ENCODE measurements around the gene IRF2BPL. TPM values are rescaled to one million over a fixed set of nuclear protein-coding genes. Genes with fewer than 3 reads are reported as not detected.
A peak's percentile ranks its signal among the peaks of the same experiment; 100 is the strongest.

Gene IRF2BPL
- total and polyA plus RNA-seq, 9 of the 15 experiments (the other 6 are each of a cell fraction or from before 2014, with no cell fraction given) = 0.52 to 21.6 (median 2.5) TPM

- TF ChIP-seq KHSRP (IDR thresholded peaks at IDR 0.05) (no peak), MITF (IDR thresholded peaks at IDR 0.05) (no peak), EWSR1 (IDR thresholded peaks at IDR 0.05; ENCODE audit: borderline replicate concordance, low read depth, partially characterized antibody) (no peak), BMI1 (IDR thresholded peaks at IDR 0.05; ENCODE audit: low read length) (no peak), ZNF77 (CRISPR knock-in tag; IDR thresholded peaks at IDR 0.05) (no peak), TAL1 (IDR thresholded peaks at IDR 0.05) (no peak), CEBPB (tag; IDR thresholded peaks at IDR 0.05) (no peak), HNRNPLL (IDR thresholded peaks at IDR 0.05; ENCODE audit: low read depth, low read length, poor library complexity, severe bottlenecking) (peak; percentile 86), SNAPC5 (CRISPR knock-in tag; IDR thresholded peaks at IDR 0.05) (no peak), GTF2A2 (tag; IDR thresholded peaks at IDR 0.05) (no peak)
- TF ChIP-seq, protein P1, sequence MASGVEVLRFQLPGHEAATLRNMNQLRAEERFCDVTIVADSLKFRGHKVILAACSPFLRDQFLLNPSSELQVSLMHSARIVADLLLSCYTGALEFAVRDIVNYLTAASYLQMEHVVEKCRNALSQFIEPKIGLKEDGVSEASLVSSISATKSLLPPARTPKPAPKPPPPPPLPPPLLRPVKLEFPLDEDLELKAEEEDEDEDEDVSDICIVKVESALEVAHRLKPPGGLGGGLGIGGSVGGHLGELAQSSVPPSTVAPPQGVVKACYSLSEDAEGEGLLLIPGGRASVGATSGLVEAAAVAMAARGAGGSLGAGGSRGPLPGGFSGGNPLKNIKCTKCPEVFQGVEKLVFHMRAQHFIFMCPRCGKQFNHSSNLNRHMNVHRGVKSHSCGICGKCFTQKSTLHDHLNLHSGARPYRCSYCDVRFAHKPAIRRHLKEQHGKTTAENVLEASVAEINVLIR (CRISPR knock-in tag; IDR thresholded peaks at IDR 0.05) = no peak
Observed at GRCh38 chr14:77026930-77027537, 1.5 kb downstream of the IRF2BPL start (continued).

Measured in K562 (cell line).